ENCODE data around the gene PICALM. TPM values are rescaled to one million over a fixed set of nuclear protein-coding genes. Genes with fewer than 3 reads are reported as not detected.

Gene PICALM
- total RNA-seq, 1 donor from 2014 or later: 204 TPM

DNA sequence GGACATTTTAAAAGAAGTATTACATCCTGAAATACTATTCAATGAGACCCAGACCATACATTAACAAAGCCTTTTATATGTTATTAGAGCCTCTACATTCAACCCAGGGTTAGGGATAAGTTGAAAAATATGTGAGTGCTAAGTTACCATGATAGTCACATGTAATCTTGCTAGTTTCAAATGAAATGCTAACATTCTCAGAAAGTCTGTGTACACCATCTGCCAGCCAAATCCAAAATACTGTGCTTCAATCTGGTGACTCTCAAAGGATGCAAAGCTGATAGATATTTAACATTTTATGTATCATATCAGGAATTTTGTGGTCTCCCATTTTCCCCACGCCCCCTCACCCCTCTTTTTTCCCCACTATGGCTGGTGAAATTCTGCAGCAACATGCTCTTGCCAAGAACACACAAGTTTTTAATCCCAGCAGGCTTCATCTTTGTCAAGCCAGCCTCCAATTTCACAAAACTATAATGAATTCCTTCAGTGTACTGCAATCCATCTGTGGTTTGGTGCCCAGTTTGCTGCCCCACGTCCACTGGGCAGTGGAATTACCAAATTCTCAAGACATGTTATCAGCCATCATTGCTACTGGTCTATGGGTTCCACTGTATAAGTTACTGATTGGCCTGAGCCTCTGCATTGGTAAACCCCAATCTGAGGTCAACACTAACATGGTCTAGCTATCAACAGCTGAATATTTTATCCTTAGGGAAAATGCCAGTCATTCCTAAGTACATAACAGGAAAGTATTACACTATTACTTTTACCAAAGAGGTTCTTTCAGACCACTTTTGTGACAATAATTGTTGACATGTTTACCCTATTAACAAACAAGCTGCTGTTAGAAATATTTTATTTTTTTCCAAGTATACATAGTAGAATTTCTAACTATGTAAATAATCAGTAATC lies 1.5 kb upstream of the PICALM start:
- Mint-ChIP-seq H3K9me3 (no peaks in the 10 kb centered on the region), H3K27ac (peak overlapping the region; percentile 64), H3K27me3 (ENCODE audit: insufficient read depth, low read depth) (peaks cover 5% of the 10 kb centered on the region), H3K4me3 (peak overlapping the region; percentile 100), H3K4me1 (peaks cover 24% of the 10 kb centered on the region), H3K36me3 (no peaks in the 10 kb centered on the region)
- H3K4me1 ChIP-seq: peaks cover 22% of the 10 kb centered on the region
- H3K4me3 ChIP-seq: no peak overlapping the region
- peak overlapping the region; percentile 91 for H3K4me2 ChIP-seq
- no peak overlapping the region for H3K9ac ChIP-seq
- peaks cover 33% of the 10 kb centered on the region for H3K79me2 ChIP-seq (ENCODE audit: low read depth)
- no peak overlapping the region for H3K27ac ChIP-seq
- no peak for TF ChIP-seq EZH2 (IDR thresholded peaks at IDR 0.05)
- no peaks in the 10 kb centered on the region for H3K27me3 ChIP-seq
- no peak for DNase-seq (ENCODE audit: low spot score)
- peak overlapping the region; percentile 17 for H2AFZ ChIP-seq (replicated peaks)
- no peaks in the 10 kb centered on the region for H3K9me3 ChIP-seq (ENCODE audit: low read depth)
- peaks cover 21% of the 10 kb centered on the region for H3F3A ChIP-seq (ENCODE audit: low read depth)
- peaks cover 26% of the 10 kb centered on the region for H4K20me1 ChIP-seq (ENCODE audit: low read depth)
- no peaks in the 10 kb centered on the region for H3K36me3 ChIP-seq

DNA sequence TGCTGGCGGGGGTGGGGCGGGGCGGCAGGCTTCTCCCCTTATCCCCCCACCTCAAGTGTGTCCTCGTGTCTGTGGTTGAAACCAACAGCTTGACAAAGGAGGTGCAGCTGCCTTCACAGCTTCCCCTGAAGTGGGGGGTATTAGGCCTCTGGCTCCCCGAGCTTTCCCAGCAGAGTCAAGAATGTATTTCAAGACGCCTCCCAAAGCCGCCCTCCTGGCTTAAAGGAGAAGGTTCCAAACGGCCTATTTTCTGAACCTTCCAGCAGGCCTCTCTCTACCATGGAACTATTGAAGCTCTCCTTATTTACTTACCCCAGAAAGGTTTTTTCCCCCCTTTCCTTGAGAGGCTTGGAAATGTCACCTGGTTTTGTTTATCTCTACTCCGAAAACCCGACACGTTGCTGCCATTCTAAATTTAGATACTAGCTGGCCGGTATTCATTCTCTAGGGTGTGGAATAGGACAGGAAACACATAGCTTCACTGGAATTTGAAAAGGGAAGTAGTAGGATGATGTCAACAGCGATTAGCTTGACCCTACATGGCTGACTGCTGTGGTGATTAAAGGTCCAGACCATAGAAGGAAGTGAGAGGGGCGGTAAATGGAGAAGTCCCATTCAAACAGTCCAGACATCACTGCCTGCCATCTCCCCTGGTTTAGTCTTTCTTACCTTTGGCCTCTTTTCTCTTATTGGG lies 671 bp upstream of the PICALM start:
- H3K27ac Mint-ChIP-seq: peak overlapping the region; percentile 98
- no peaks in the 10 kb centered on the region for H3K36me3 Mint-ChIP-seq
- Histone ChIP-seq H2AFZ (replicated peaks) (peak overlapping the region; percentile 17), H3K4me1 (peaks cover 23% of the 10 kb centered on the region), H3K9ac (no peak overlapping the region), H3K79me2 (ENCODE audit: low read depth) (peaks cover 41% of the 10 kb centered on the region), H3K27me3 (no peaks in the 10 kb centered on the region), H4K20me1 (ENCODE audit: low read depth) (peaks cover 34% of the 10 kb centered on the region), H3K4me2 (peak overlapping the region; percentile 91), H3K36me3 (no peaks in the 10 kb centered on the region), H3K9me3 (ENCODE audit: low read depth) (no peaks in the 10 kb centered on the region), H3F3A (ENCODE audit: low read depth) (peaks cover 21% of the 10 kb centered on the region), H3K4me3 (peak overlapping the region; percentile 88), H3K27ac (peak overlapping the region; percentile 93)
- peaks cover 28% of the 10 kb centered on the region for H3K4me1 Mint-ChIP-seq
- peak overlapping the region; percentile 100 for H3K4me3 Mint-ChIP-seq
- DNase-seq (ENCODE audit: low spot score): no peak
- peaks cover 5% of the 10 kb centered on the region for H3K27me3 Mint-ChIP-seq (ENCODE audit: insufficient read depth, low read depth)
- TF ChIP-seq EZH2phosphoT487 (IDR thresholded peaks at IDR 0.05) (no peak), EZH2 (IDR thresholded peaks at IDR 0.05) (peak; percentile 12)
- H3K9me3 Mint-ChIP-seq: no peaks in the 10 kb centered on the region

DNA sequence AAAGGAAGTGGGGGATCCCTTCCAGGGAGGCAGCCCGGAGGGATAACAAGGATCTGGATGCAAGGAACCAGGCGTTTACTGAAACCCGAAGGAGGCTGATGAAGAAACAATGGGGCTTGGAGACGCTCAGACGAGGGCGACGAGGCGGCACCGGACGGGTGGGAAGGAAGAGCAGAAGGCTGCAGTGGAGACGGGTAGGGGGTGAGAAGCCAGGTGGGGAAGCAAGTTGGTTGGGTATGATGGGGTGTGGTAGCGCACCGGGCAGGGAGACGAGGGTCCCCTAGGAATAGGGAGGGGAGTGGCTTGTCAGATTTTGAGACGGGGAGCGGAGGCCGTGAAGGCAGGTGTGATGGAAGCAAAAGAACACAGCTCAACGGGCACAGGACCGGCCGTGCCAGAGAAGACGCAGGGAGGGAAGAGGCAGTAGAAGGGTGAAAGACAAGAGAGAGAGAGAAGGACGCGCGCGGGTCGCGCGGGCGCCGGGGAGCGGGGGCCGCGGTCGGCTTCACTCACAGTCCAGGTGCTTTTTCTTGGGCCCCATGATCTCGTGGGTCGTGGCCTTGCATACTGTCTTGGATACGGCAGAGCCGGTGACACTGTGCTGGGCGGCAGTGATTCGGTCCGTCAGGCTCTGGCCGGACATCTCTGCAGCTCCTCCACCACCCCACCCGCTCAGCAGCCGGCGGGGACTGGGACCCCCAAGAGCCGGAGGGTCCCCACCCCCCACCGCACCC lies 579 bp downstream of the PICALM start:
- Histone ChIP-seq H3F3A (ENCODE audit: low read depth) (peaks cover 21% of the 10 kb centered on the region), H3K9me3 (ENCODE audit: low read depth) (no peaks in the 10 kb centered on the region), H3K27me3 (no peaks in the 10 kb centered on the region), H3K4me2 (peak overlapping the region; percentile 91), H3K36me3 (no peaks in the 10 kb centered on the region), H3K79me2 (ENCODE audit: low read depth) (peaks cover 54% of the 10 kb centered on the region), H3K9ac (peak overlapping the region; percentile 76), H2AFZ (replicated peaks) (peak overlapping the region; percentile 53), H3K4me3 (peak overlapping the region; percentile 88), H4K20me1 (ENCODE audit: low read depth) (peaks cover 47% of the 10 kb centered on the region), H3K4me1 (peaks cover 23% of the 10 kb centered on the region), H3K27ac (peak overlapping the region; percentile 93)
- DNase-seq (ENCODE audit: low spot score): peak; percentile 65
- Mint-ChIP-seq H3K36me3 (peaks cover 5% of the 10 kb centered on the region), H3K4me3 (peak overlapping the region; percentile 100), H3K27me3 (ENCODE audit: insufficient read depth, low read depth) (peaks cover 5% of the 10 kb centered on the region), H3K27ac (peak overlapping the region; percentile 91), H3K4me1 (peaks cover 28% of the 10 kb centered on the region), H3K9me3 (no peaks in the 10 kb centered on the region)
- no peak for TF ChIP-seq EZH2phosphoT487 (IDR thresholded peaks at IDR 0.05)
- peak; percentile 9 for TF ChIP-seq EZH2 (IDR thresholded peaks at IDR 0.05)
- TF ChIP-seq, protein P1, sequence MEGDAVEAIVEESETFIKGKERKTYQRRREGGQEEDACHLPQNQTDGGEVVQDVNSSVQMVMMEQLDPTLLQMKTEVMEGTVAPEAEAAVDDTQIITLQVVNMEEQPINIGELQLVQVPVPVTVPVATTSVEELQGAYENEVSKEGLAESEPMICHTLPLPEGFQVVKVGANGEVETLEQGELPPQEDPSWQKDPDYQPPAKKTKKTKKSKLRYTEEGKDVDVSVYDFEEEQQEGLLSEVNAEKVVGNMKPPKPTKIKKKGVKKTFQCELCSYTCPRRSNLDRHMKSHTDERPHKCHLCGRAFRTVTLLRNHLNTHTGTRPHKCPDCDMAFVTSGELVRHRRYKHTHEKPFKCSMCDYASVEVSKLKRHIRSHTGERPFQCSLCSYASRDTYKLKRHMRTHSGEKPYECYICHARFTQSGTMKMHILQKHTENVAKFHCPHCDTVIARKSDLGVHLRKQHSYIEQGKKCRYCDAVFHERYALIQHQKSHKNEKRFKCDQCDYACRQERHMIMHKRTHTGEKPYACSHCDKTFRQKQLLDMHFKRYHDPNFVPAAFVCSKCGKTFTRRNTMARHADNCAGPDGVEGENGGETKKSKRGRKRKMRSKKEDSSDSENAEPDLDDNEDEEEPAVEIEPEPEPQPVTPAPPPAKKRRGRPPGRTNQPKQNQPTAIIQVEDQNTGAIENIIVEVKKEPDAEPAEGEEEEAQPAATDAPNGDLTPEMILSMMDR (IDR thresholded peaks at IDR 0.05): no peak

DNA sequence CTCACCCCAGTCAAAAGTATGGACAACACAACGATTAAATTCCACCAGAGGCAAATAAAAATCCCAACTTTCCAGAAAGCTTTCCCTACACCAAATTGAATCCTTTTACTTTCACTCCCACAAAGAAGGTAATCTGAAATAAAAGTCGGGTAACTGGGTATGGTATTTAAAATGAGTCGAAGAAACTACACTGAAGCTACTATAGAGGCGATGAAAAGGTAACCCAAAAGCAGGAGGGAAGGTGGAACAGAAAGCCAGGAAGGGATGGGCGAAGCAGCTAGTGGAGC lies 1.1 kb downstream of the PICALM start:
- H3K79me2 ChIP-seq (ENCODE audit: low read depth): peaks cover 59% of the 10 kb centered on the region
- peak overlapping the region; percentile 100 for H3K4me3 Mint-ChIP-seq
- no peak for DNase-seq (ENCODE audit: low spot score)
- H3K9ac ChIP-seq: peak overlapping the region; percentile 76
- peak overlapping the region; percentile 53 for H2AFZ ChIP-seq (replicated peaks)
- H3K27me3 Mint-ChIP-seq (ENCODE audit: insufficient read depth, low read depth): peaks cover 5% of the 10 kb centered on the region
- H3K27ac ChIP-seq: peak overlapping the region; percentile 93
- H3K27ac Mint-ChIP-seq: peak overlapping the region; percentile 91
- H3K9me3 ChIP-seq (ENCODE audit: low read depth): no peaks in the 10 kb centered on the region
- TF ChIP-seq EZH2 (IDR thresholded peaks at IDR 0.05): no peak
- TF ChIP-seq EZH2phosphoT487 (IDR thresholded peaks at IDR 0.05): no peak
- TF ChIP-seq, protein P1 (IDR thresholded peaks at IDR 0.05): no peak
- peaks cover 21% of the 10 kb centered on the region for H3F3A ChIP-seq (ENCODE audit: low read depth)
- peaks cover 5% of the 10 kb centered on the region for H3K36me3 Mint-ChIP-seq
- peak overlapping the region; percentile 91 for H3K4me2 ChIP-seq
- peaks cover 52% of the 10 kb centered on the region for H4K20me1 ChIP-seq (ENCODE audit: low read depth)
- H3K36me3 ChIP-seq: no peaks in the 10 kb centered on the region
- H3K27me3 ChIP-seq: no peaks in the 10 kb centered on the region
- peak overlapping the region; percentile 88 for H3K4me3 ChIP-seq
- H3K4me1 ChIP-seq: peaks cover 23% of the 10 kb centered on the region
- peaks cover 28% of the 10 kb centered on the region for H3K4me1 Mint-ChIP-seq
- no peaks in the 10 kb centered on the region for H3K9me3 Mint-ChIP-seq

Data from neural progenitor cell (in vitro differentiated cells).